GM21447 (cell line): ENCODE results near the gene TTC38.
"Not testable (repeated sequence)": the region's sequence is repeated elsewhere in the genome, so short reads cannot be mapped to it uniquely, and the experiment has no call there.

ENCODE experiments used
- ATAC-seq: cut with Tn5 transposase; IDR thresholded peaks from one replicate; pipeline ENCODE4 v1.9.1; 2021; ENCODE audit not compliant: unreplicated experiment

TTC38 gene

GRCh38 chr22:46245511-46245910, 22.3 kb upstream of the TTC38 start:
- no peak for ATAC-seq

- no peak for ATAC-seq
These were observed 21.6 kb upstream of the TTC38 start for GRCh38 chr22:46246178-46246577.

- no peak for ATAC-seq
These were observed 20.3 kb upstream of the TTC38 start for GRCh38 chr22:46247443-46247975.

GRCh38 chr22:46250035-46250782, 17.6 kb upstream of the TTC38 start, which contains the start of gene CDPF1:
Gene CDPF1, minus strand, starts transcription at chr22:46250293. Its CDS starts 2,009 bp downstream, at chr22:46248284.
- peak; percentile 77 for ATAC-seq

GRCh38 chr22:46250783-46251125, 17.1 kb upstream of the TTC38 start:
- peak; percentile 19 for ATAC-seq

GRCh38 chr22:46251266-46251665, 16.5 kb upstream of the TTC38 start:
- ATAC-seq, result no peak

GRCh38 chr22:46251816-46252380, 15.9 kb upstream of the TTC38 start:
- ATAC-seq, result no peak

GRCh38 chr22:46256358-46256958, 11.3 kb upstream of the TTC38 start:
- ATAC-seq, result no peak

GRCh38 chr22:46259374-46259773, 8.4 kb upstream of the TTC38 start:
- ATAC-seq, result no peak

GRCh38 chr22:46260038-46260437, 7.8 kb upstream of the TTC38 start:
- no peak for ATAC-seq

- no peak for ATAC-seq
These were observed 5.2 kb upstream of the TTC38 start for GRCh38 chr22:46262449-46263215.

GRCh38 chr22:46263216-46263590, 4.6 kb upstream of the TTC38 start, which contains the start of gene PKDREJ:
Gene PKDREJ, minus strand, starts transcription at chr22:46263343. Its CDS starts 21 bp downstream, at chr22:46263322.
- no peak for ATAC-seq

- ATAC-seq, result not testable (repeated sequence)
These were observed 3.3 kb upstream of the TTC38 start for GRCh38 chr22:46264520-46264919.

- ATAC-seq, result not testable (repeated sequence)
These were observed 2.2 kb upstream of the TTC38 start for GRCh38 chr22:46265627-46266026.

- ATAC-seq, result no peak
These were observed 1.8 kb downstream of the TTC38 start for GRCh38 chr22:46269564-46269963.

- ATAC-seq, result no peak
These were observed 4.4 kb downstream of the TTC38 start for GRCh38 chr22:46272196-46272595.

- no peak for ATAC-seq
These were observed 5.1 kb downstream of the TTC38 start for GRCh38 chr22:46272762-46273431.

GRCh38 chr22:46273432-46274148, 5.8 kb downstream of the TTC38 start:
- ATAC-seq, result no peak

GRCh38 chr22:46274381-46274780, 6.6 kb downstream of the TTC38 start:
- ATAC-seq, result no peak
